Stimulated activated naive CD8-positive, alpha-beta T cell treated with anti-CD3 and anti-CD28 coated beads, Interleukin-15, Interleukin-2, amounts not matched to agents 100 ng/mL and 50 ng/mL, for 24 hours (primary cell): Measurements from ENCODE around the gene ZNF407.

ENCODE experiments used
- H3K27ac Mint-ChIP-seq: one replicate; pipeline ENCODE4 v1.8.0; 2021; ENCODE audit warnings: mild to moderate bottlenecking, mixed read lengths
- H3K27me3 Mint-ChIP-seq: one replicate; pipeline ENCODE4 v1.8.0; 2021; ENCODE audit warnings: mixed read lengths
- H3K36me3 Mint-ChIP-seq: one replicate; pipeline ENCODE4 v1.8.0; 2021; ENCODE audit warnings: low read depth, mixed read lengths
- H3K4me1 Mint-ChIP-seq: one replicate; pipeline ENCODE4 v1.8.0; 2021; ENCODE audit warnings: low read depth, mixed read lengths
- H3K4me3 Mint-ChIP-seq: one replicate; pipeline ENCODE4 v1.8.0; 2021; ENCODE audit warnings: mild to moderate bottlenecking, mixed read lengths
- H3K9me3 Mint-ChIP-seq: one replicate; pipeline ENCODE4 v1.8.0; 2021; ENCODE audit warnings: mixed read lengths

ZNF407 gene

DNA sequence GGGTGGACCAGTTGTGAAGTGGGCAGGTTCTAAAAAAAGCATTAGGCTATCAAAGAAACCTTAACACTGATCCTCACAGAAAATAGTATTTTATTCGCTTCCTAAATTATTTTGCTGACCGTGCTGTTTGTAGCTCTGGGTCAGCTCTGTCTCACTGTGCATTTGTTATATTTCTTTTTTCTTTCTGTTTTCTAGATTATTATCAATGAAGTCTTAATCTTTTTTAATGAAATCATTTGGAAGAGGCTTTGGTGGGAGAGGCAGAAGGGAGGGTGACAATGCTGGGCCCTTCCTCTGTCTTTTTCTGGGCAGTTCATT is 397.7 kb downstream of the ZNF407 start:
- Mint-ChIP-seq H3K4me1 (peaks cover 47% of the 10 kb centered on the region), H3K27me3 (no peaks in the 10 kb centered on the region), H3K36me3 (peaks cover 21% of the 10 kb centered on the region), H3K27ac (peak overlapping the region; percentile 86), H3K4me3 (peak overlapping the region; percentile 65), H3K9me3 (peaks cover 9% of the 10 kb centered on the region)

DNA sequence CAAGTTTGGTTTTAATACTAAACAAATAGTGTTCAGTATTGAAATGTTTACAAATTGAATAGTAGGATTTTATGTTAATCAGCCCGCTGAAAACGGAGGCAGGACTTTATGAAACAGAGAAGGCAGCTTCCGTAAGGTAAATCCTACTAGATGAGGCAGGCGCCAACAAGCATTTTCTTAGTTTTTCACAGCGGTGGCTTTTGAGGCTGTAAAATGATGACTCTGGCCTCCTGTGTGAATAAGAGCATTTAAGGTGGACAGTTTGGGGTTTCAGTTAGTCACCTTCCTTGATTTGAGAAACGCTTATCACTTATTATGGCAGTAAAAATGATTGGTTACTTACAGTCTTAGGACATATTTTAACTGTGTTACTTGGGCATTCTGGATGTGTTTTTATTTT is 398.4 kb downstream of the ZNF407 start:
- H3K4me3 Mint-ChIP-seq: no peak overlapping the region
- H3K4me1 Mint-ChIP-seq: peaks cover 40% of the 10 kb centered on the region
- H3K36me3 Mint-ChIP-seq: peaks cover 21% of the 10 kb centered on the region
- peaks cover 9% of the 10 kb centered on the region for H3K9me3 Mint-ChIP-seq
- no peaks in the 10 kb centered on the region for H3K27me3 Mint-ChIP-seq
- no peak overlapping the region for H3K27ac Mint-ChIP-seq

DNA sequence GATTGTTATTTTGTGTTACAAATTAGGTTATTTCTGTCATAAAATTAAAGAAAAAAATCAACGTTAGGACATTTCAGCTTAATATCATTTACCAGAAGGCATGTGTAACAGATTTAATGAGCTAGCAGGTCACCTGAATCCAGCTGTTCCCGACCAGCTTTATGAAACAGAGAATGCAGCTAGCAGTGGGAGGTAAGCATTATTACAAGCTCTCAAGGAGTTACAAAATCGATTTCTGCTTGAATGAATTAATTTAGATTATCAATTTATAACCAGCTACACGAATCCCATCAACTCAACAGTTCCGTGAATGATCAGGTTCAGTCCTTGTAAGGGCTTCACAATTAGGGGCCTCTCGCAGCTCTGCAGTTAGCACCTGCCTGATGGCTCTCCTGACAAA is 399.3 kb downstream of the ZNF407 start:
- peaks cover 18% of the 10 kb centered on the region for H3K36me3 Mint-ChIP-seq
- peaks cover 33% of the 10 kb centered on the region for H3K4me1 Mint-ChIP-seq
- no peak overlapping the region for H3K27ac Mint-ChIP-seq
- H3K27me3 Mint-ChIP-seq: no peaks in the 10 kb centered on the region
- H3K9me3 Mint-ChIP-seq: peaks cover 9% of the 10 kb centered on the region
- H3K4me3 Mint-ChIP-seq: no peak overlapping the region

DNA sequence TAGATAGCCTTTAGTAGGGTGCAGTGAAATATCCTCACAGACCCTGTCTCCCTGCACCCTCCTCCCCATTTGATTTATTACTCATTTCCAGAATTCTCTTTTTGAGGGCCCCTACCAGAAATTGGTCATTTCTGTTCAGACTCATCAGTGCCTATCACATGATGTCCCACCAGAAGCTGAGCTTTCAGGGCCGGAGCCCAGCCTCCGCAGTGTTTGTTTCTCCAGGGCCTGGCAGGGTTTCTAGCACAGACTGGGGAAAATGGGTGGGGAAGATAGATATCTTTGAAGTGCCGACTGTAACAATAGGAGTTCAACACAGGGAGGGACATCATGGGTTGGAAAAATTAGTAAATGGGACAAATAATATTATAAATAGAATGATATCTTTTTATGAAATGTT is 403.2 kb downstream of the ZNF407 start:
- Mint-ChIP-seq H3K27ac (no peak overlapping the region), H3K4me3 (no peak overlapping the region), H3K4me1 (peaks cover 5% of the 10 kb centered on the region)

DNA sequence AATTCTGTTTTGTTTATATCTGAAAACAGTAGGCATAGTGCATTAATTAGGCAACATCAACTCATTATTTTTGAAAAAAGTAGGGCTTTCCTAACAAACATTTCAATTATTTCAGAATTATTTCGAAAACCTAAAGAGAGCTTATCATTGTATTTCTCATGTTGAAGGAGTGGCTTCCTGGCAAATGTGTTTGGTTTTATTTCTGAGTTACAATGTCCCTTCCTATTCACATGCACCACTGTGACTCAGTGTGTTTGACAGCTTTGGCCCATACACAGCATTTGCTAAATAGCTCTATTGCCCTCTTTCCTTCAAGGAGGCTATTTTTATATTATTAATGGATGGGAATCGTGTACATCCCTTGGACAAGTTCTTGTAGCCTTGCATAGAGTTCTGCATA is 405.4 kb downstream of the ZNF407 start:
- Mint-ChIP-seq H3K4me3 (no peak overlapping the region), H3K27me3 (no peaks in the 10 kb centered on the region), H3K36me3 (peaks cover 14% of the 10 kb centered on the region), H3K27ac (no peak overlapping the region), H3K9me3 (peaks cover 4% of the 10 kb centered on the region), H3K4me1 (no peaks in the 10 kb centered on the region)

More for the DNA sequence above, 403.2 kb downstream of the ZNF407 start:
- H3K9me3 Mint-ChIP-seq: peaks cover 9% of the 10 kb centered on the region
- no peaks in the 10 kb centered on the region for H3K27me3 Mint-ChIP-seq
- peaks cover 10% of the 10 kb centered on the region for H3K36me3 Mint-ChIP-seq

DNA sequence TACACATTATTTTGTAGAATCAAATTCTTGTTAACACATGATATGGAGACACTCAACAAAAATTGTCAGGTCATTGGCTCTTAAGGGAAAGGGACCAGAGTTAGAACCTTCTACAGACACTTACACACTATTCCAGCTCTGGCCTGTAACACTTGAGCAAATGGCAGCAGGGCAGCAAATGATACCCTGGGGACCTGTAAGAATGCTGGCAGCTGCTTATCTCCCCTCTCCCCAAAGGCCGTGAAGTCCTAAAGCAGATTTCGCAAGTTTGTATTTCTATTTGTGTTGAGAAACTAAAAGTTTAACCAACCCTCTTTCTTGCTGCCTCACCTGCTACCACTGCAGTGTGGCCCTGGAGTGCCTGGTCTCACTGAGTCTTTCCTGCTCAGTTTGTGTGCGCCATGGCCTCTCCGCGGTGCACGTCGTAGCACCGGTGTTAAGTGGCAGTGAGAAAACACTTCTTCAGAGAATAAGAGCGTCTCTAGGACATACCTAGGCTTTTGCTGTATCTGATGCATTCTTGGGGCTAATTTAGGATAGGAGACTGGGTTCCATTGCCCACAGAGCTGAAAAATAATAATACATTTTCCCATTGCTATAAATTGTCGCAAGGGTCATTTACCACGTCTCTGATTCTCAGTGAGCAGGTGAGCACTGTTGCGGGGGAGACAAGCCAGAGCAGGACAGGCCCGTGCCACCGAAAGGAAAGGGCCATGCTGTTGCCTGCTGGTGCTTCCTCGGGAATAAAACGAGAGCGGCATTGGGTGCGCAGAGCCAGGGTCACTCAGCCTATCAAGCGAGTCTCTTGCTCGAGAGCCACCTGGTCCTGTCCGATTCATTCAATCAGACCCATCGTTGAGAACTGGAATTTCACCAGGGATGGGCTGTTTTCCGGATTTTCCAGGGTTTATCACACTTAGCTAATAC is 406.4 kb downstream of the ZNF407 start:
- Mint-ChIP-seq H3K4me1 (no peaks in the 10 kb centered on the region), H3K36me3 (peaks cover 13% of the 10 kb centered on the region), H3K4me3 (no peak overlapping the region), H3K27ac (no peak overlapping the region), H3K9me3 (no peaks in the 10 kb centered on the region), H3K27me3 (no peaks in the 10 kb centered on the region)

DNA sequence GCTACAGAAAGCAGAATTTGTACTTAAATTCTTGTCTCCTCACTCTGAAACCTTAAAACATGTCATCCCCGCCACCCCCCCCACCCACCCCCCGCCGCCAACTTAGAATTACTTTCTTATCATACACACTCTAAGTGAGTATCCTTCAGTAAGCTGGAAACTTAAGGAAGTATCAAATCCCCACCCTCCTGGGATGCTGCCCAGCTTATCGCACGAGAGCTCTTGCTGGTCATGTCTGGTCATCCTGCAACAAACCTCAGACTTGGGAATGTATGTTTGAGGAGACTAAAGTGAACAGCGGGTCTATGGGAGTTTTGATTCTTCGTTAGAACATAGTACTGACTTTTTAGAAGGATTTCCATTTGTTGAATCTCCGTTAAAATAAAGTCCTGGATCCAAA is 408.0 kb downstream of the ZNF407 start:
- Mint-ChIP-seq H3K4me3 (no peak overlapping the region), H3K27me3 (no peaks in the 10 kb centered on the region), H3K4me1 (no peaks in the 10 kb centered on the region), H3K9me3 (no peaks in the 10 kb centered on the region), H3K36me3 (peaks cover 13% of the 10 kb centered on the region), H3K27ac (no peak overlapping the region)

DNA sequence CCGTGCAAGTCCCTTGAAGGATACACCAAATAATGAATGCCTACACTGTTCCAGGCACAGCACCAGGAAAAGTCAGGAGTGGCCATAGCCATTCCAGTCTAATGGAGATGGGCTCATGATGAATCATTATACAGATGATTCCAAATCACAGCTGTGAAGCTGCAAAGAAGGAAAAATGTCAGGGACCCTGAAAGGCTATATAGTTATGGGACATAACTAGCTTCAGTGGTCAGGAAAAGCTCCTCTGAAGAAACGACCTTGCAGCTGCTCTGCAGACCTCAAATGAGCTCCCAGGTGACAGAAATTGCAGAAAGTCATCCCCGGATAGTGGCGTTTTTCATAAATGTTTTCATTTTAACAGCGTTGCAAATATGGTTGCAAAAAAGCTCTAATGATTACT is 410.5 kb downstream of the ZNF407 start:
- Mint-ChIP-seq H3K4me1 (no peaks in the 10 kb centered on the region), H3K9me3 (no peaks in the 10 kb centered on the region), H3K27me3 (no peaks in the 10 kb centered on the region), H3K27ac (no peak overlapping the region), H3K4me3 (no peak overlapping the region), H3K36me3 (peaks cover 13% of the 10 kb centered on the region)

DNA sequence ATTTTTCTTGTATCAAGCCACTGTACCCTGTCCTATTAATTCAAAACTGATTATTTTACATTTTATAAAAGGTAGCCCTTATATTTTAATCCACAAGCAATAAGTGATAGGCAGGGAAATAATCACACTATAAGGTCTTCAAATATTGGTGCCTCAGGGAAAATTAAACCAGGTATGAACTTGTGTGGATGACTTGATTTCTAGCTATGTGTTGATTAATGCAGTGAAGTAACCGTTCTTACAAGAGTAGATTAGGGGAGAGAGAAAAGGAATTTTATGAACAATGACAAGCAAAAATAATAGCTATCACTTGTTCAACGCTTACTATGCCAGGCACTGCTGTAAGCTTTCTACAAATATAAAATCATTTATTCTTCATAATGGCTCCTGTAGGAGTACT is 411.6 kb downstream of the ZNF407 start:
- Mint-ChIP-seq H3K36me3 (peaks cover 13% of the 10 kb centered on the region), H3K9me3 (no peaks in the 10 kb centered on the region), H3K27me3 (no peaks in the 10 kb centered on the region), H3K27ac (no peak overlapping the region), H3K4me3 (no peak overlapping the region), H3K4me1 (peaks cover 2% of the 10 kb centered on the region)

DNA sequence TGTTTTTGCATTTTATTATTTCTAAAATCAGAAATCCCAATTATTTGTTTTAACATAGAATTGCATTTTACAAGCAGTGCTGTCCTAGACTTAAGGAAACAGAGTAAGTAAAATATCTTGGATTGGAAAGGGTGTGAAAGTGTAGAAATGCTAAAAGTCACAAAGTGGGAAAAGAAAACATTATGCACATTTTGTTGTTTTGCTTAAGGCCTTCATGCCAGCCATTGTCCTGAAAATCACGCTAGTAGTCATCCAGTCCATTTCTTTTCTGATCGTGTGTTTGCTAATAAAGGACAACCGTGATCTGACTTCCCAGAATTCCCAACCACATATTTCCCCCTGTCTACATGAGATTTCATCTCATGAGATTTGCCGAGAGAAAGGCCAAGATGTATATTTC is 412.2 kb downstream of the ZNF407 start:
- H3K4me1 Mint-ChIP-seq: peaks cover 4% of the 10 kb centered on the region
- H3K27ac Mint-ChIP-seq: no peak overlapping the region
- no peak overlapping the region for H3K4me3 Mint-ChIP-seq
- H3K27me3 Mint-ChIP-seq: no peaks in the 10 kb centered on the region
- peaks cover 13% of the 10 kb centered on the region for H3K36me3 Mint-ChIP-seq
- no peaks in the 10 kb centered on the region for H3K9me3 Mint-ChIP-seq

DNA sequence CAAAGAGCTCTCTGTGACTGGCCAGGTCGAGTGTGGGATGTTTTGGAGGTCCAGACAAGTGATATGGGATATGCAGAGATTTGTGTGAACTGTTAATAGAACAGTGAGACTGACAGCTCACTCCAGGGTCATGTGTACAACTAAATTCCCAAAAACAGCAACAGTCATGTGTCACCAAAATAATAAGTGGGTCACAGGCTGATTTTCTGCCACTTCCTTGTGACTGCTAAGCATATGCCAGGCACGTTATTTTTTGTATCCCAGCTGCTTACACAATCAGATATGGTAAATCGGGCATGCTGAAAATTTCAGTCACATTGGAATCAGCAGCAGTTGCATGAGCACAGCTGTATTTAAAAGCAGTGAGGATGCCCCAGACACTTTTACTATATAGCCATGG is 412.6 kb downstream of the ZNF407 start:
- Mint-ChIP-seq H3K4me3 (no peak overlapping the region), H3K36me3 (peaks cover 13% of the 10 kb centered on the region), H3K4me1 (peaks cover 4% of the 10 kb centered on the region), H3K27me3 (no peaks in the 10 kb centered on the region), H3K27ac (no peak overlapping the region), H3K9me3 (no peaks in the 10 kb centered on the region)

DNA sequence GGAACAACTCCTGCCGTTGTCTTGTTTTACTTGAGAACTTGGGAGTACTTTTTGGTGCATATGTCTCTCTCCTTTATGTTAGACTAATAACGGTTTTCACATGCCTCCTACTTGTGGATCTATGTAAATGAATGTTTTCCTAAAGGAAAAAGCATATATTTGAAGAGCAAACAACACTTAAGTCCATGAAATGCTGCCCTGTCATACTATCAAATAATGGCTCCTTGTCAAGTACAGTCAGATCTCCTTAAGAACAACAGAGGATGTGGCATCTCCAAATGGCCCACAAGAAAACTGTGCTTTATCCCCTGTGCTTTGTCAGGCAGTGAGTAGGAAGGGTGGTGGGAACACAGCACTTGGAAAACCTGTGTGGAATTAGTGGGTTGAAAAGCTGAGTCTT is 413.0 kb downstream of the ZNF407 start:
- H3K27ac Mint-ChIP-seq: no peak overlapping the region
- no peaks in the 10 kb centered on the region for H3K9me3 Mint-ChIP-seq
- H3K4me1 Mint-ChIP-seq: peaks cover 4% of the 10 kb centered on the region
- no peaks in the 10 kb centered on the region for H3K27me3 Mint-ChIP-seq
- peaks cover 13% of the 10 kb centered on the region for H3K36me3 Mint-ChIP-seq
- H3K4me3 Mint-ChIP-seq: no peak overlapping the region

DNA sequence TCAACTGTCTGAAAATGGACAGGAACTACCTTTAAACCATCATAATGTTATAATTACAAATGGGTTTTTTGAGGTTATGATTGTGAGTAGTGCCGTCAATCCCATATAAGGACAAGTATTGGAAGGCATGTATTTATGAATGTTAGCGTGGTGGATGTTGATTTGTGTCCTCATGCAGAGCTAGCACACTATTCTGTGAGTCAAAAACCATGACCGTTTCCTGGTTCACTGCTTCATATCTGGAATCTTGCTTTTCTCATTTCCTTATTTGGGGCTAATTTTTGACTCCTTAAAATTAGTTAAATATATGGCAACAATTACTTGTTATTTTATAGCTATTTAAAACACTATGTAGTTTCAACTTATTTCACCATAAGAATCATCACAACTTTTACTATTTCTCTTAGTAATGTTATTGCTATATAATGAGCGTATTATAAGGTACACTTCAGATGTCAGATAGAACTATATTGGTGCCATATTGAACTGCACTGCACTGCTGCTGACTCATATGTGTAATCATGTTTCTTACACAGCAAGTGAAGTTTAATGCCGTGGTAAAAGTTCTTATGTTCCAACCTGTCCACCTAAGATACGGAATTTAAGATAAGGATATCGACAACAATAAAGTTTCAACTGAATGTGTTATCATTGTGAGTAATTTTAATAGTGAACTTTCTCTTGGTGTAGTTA is 418.5 kb downstream of the ZNF407 start:
- no peak overlapping the region for H3K4me3 Mint-ChIP-seq
- H3K36me3 Mint-ChIP-seq: no peaks in the 10 kb centered on the region
- H3K9me3 Mint-ChIP-seq: no peaks in the 10 kb centered on the region
- H3K4me1 Mint-ChIP-seq: peaks cover 7% of the 10 kb centered on the region
- H3K27ac Mint-ChIP-seq: no peak overlapping the region
- no peaks in the 10 kb centered on the region for H3K27me3 Mint-ChIP-seq

DNA sequence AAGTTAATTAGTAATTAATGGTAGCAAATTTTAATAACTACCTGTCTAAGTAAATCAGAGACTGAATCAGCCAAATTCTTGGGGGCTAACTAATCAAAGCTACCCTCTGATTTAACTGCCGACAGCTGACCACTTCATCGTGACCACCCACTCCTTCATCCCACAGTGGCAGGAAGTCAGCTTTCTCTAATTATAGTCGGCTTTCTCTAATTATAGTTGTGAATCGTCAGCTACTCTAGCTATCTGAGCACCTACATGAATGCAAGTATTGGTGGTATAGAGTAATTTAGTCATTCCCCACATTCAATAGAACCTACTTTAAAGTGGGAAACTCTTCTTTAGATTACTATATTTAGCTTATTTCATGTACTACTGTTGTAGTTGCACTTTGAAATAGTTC is 425.8 kb downstream of the ZNF407 start:
- Mint-ChIP-seq H3K4me1 (peaks cover 7% of the 10 kb centered on the region), H3K36me3 (peaks cover 10% of the 10 kb centered on the region), H3K27me3 (no peaks in the 10 kb centered on the region), H3K27ac (no peak overlapping the region), H3K4me3 (no peak overlapping the region), H3K9me3 (no peaks in the 10 kb centered on the region)

DNA sequence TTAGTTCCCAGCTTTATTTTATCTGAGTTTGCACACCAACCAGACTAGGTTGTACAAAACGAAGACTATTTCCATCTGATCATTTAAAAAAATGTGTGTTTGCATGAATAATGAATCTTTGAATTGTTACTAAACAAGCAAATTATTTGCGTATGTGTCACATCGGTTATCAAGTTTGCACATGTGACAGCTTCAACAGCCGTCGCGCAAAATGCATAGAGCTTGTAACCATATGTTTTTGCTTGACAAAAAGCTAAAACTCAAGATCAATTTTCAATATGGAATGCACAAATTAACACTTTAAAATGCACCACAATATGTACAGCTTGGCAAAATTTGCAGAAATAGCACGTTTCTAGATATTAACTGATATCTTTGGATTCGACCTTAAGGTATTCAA is 427.2 kb downstream of the ZNF407 start:
- H3K27ac Mint-ChIP-seq: no peak overlapping the region
- peaks cover 10% of the 10 kb centered on the region for H3K9me3 Mint-ChIP-seq
- peaks cover 20% of the 10 kb centered on the region for H3K36me3 Mint-ChIP-seq
- no peaks in the 10 kb centered on the region for H3K27me3 Mint-ChIP-seq
- peaks cover 13% of the 10 kb centered on the region for H3K4me1 Mint-ChIP-seq
- no peak overlapping the region for H3K4me3 Mint-ChIP-seq
